Measurements from ENCODE around the gene ACSM3.
"Not testable (repeated sequence)": the region's sequence is repeated elsewhere in the genome, so short reads cannot be mapped to it uniquely, and the experiment has no call there.

Gene ACSM3, protein sequence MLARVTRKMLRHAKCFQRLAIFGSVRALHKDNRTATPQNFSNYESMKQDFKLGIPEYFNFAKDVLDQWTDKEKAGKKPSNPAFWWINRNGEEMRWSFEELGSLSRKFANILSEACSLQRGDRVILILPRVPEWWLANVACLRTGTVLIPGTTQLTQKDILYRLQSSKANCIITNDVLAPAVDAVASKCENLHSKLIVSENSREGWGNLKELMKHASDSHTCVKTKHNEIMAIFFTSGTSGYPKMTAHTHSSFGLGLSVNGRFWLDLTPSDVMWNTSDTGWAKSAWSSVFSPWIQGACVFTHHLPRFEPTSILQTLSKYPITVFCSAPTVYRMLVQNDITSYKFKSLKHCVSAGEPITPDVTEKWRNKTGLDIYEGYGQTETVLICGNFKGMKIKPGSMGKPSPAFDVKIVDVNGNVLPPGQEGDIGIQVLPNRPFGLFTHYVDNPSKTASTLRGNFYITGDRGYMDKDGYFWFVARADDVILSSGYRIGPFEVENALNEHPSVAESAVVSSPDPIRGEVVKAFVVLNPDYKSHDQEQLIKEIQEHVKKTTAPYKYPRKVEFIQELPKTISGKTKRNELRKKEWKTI

DNA sequence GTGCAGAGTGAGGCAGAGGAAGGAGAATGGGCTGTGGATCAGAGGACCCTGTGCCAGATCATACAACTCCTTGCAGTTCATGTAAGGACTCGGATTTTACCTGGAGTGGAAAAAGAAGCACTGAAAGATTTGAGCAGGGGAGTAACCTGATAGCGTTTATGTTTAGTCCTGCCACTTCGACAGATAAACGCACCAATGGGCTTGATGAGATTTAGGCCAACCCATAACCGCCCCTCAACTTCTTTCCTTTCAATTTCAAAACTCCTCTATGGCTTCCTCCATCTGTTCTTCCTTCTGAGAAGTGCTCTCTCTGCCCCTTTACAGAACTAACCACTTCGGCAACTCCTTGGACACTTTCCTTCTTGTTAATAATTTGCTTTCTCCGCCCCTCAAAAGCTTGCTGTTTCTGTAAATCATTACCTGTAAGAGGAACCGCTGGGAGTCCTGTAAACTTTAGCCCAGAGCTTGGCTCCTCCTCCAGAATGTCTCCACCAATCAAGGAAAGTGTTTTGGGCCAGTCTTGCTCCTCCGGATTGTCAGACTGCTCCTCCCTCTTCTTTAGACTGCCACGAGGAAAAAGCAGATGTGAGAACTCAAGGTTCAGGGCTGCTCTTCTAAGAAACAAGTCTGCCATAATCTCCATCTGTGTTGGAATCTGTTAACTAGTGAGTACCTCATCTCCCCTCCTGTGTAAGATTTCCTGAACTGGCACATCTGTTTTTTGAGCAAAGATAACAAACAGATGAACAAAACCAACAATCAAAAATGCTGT is at the start of gene ACSM3:
TSS of gene ACSM3 (plus strand) at position 554 of the 772 bp plus-strand sequence. CDS start 6,021 bp downstream, outside the sequence.
- Histone ChIP-seq H3K27me3 (ENCODE audit: control insufficient read depth in 2 of 2, insufficient read depth in 2 of 2, low read length in 2 of 2) (no peaks in the 10 kb centered on the region), H3K36me3 (ENCODE audit: control insufficient read depth in 2 of 2, insufficient read depth in 2 of 2, low read length in 2 of 2) (no peaks in the 10 kb centered on the region), H3K27ac (ENCODE audit: low read depth in 2 of 2, low read length in 2 of 2) (peak within 1 kb of the TSS; percentile 76 to 83), H3K9me3 (ENCODE audit: control insufficient read depth in 2 of 2, low read length in 2 of 2) (no peaks in the 10 kb centered on the region), H3K4me3 (ENCODE audit: low read length in 2 of 2) (peak within 1 kb of the TSS; percentile 70), H3K9ac (ENCODE audit: low read depth in 1 of 2, low read length in 2 of 2) (peak within 1 kb of the TSS; percentile 67 to 68), H3K4me1 (ENCODE audit: control insufficient read depth in 2 of 2, insufficient read depth in 2 of 2, low read length in 2 of 2) (peaks cover 9 to 14% of the 10 kb centered on the region in 2 donors)

DNA sequence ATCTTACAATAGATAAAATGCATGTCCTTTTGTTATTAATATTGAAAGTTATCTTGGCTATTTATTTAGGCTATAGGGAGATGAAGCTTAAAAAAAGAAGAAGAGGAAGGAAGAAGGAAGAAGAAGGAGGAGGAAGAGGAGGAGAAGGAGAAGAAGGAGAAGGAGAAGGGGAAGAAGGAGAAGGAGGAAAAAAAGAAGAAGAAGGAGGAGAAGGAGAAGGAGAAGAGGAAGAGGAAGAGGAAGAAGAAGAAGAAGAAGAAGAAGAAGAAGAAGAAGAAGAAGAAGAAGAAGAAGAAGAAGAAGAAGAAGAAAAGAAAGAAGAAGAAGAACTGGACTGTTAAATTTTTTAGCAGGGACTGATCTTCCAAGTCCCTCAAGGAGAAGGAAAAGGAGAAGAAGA is 46.1 kb upstream of the ACSM3 start:
- H3K9me3 ChIP-seq (ENCODE audit: control insufficient read depth in 2 of 2, low read length in 2 of 2); H3K36me3 ChIP-seq (ENCODE audit: control insufficient read depth in 2 of 2, insufficient read depth in 2 of 2, low read length in 2 of 2); H3K4me1 ChIP-seq (ENCODE audit: control insufficient read depth in 2 of 2, insufficient read depth in 2 of 2, low read length in 2 of 2); H3K27me3 ChIP-seq (ENCODE audit: control insufficient read depth in 2 of 2, insufficient read depth in 2 of 2, low read length in 2 of 2); H3K27ac ChIP-seq (ENCODE audit: low read depth in 2 of 2, low read length in 2 of 2); H3K4me3 ChIP-seq (ENCODE audit: low read length in 2 of 2); H3K9ac ChIP-seq (ENCODE audit: low read depth in 1 of 2, low read length in 2 of 2): not testable (repeated sequence)

DNA sequence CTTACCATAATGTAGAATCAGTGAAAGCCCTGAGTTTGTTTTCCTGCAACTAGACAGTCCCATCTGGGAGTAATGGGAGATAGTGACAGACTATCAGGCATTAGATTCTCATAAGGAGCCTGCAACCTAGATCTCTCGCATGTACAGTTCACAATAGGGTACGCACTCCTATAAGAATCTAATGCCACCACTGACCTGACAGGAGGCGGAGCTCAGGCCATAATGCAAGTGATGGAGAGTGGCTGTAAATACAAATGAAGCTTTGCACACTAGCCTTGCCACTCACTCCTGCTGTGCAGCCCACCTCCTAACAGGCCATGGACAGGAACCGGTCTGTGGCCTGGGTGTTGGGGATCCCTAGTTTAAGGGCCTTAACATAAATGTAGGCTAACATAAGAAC is 43.6 kb upstream of the ACSM3 start:
- Histone ChIP-seq H3K36me3 (ENCODE audit: control insufficient read depth in 2 of 2, insufficient read depth in 2 of 2, low read length in 2 of 2) (no peaks in the 10 kb centered on the region), H3K9ac (ENCODE audit: low read depth in 1 of 2, low read length in 2 of 2) (no peak overlapping the region), H3K4me3 (ENCODE audit: low read length in 2 of 2) (no peak overlapping the region), H3K9me3 (ENCODE audit: control insufficient read depth in 2 of 2, low read length in 2 of 2) (no peaks in the 10 kb centered on the region), H3K27me3 (ENCODE audit: control insufficient read depth in 2 of 2, insufficient read depth in 2 of 2, low read length in 2 of 2) (no peaks in the 10 kb centered on the region), H3K27ac (ENCODE audit: low read depth in 2 of 2, low read length in 2 of 2) (no peak overlapping the region), H3K4me1 (ENCODE audit: control insufficient read depth in 2 of 2, insufficient read depth in 2 of 2, low read length in 2 of 2) (no peaks in the 10 kb centered on the region)

DNA sequence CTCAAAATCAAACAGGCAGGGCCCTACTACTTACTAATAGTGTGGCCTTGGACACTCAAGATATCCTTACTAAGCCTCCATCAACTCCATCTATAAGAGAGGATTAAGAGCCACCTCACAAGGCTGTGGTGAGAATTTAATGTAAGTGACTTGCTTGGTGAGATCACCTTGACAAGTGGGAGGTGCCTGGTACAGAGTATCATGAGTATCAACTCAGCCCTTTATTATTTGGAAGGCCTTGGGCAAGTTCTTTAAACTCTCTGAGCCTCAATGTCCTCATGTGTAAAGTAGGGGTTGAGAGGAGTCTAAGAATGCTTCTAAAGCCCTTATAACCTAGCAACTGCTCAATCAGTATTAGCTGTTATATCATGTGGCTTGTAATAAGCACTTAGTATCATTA is 37.2 kb upstream of the ACSM3 start:
- Histone ChIP-seq H3K9me3 (ENCODE audit: control insufficient read depth in 2 of 2, low read length in 2 of 2) (no peaks in the 10 kb centered on the region), H3K9ac (ENCODE audit: low read depth in 1 of 2, low read length in 2 of 2) (no peak overlapping the region), H3K27ac (ENCODE audit: low read depth in 2 of 2, low read length in 2 of 2) (no peak overlapping the region), H3K4me1 (ENCODE audit: control insufficient read depth in 2 of 2, insufficient read depth in 2 of 2, low read length in 2 of 2) (no peaks in the 10 kb centered on the region), H3K36me3 (ENCODE audit: control insufficient read depth in 2 of 2, insufficient read depth in 2 of 2, low read length in 2 of 2) (no peaks in the 10 kb centered on the region), H3K4me3 (ENCODE audit: low read length in 2 of 2) (no peak overlapping the region), H3K27me3 (ENCODE audit: control insufficient read depth in 2 of 2, insufficient read depth in 2 of 2, low read length in 2 of 2) (no peaks in the 10 kb centered on the region)

DNA sequence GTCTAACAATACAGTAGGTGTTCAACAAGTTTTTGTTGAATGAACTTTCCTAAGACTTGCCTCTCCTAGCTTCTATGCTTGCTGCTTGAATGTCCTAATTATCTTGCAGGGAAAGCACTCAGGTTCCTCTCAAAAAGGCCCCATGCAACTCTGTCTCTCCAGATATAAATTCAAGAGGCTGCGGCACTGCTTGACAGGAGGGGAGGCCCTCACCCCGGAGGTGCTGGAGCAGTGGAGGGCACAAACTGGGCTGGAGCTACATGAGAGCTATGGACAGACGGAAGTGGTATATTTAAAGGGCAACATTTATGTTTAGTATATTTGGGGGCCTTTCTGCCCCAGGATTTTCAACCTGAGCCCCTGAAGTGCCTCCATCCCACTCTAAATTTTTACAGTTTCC is 36.6 kb upstream of the ACSM3 start:
- H3K9ac ChIP-seq (ENCODE audit: low read depth in 1 of 2, low read length in 2 of 2): no peak overlapping the region
- H3K9me3 ChIP-seq (ENCODE audit: control insufficient read depth in 2 of 2, low read length in 2 of 2): no peaks in the 10 kb centered on the region
- no peak overlapping the region for H3K27ac ChIP-seq (ENCODE audit: low read depth in 2 of 2, low read length in 2 of 2)
- H3K4me1 ChIP-seq (ENCODE audit: control insufficient read depth in 2 of 2, insufficient read depth in 2 of 2, low read length in 2 of 2): no peaks in the 10 kb centered on the region
- H3K4me3 ChIP-seq (ENCODE audit: low read length in 2 of 2): no peak overlapping the region
- H3K36me3 ChIP-seq (ENCODE audit: control insufficient read depth in 2 of 2, insufficient read depth in 2 of 2, low read length in 2 of 2): no peaks in the 10 kb centered on the region
- H3K27me3 ChIP-seq (ENCODE audit: control insufficient read depth in 2 of 2, insufficient read depth in 2 of 2, low read length in 2 of 2): no peaks in the 10 kb centered on the region

DNA sequence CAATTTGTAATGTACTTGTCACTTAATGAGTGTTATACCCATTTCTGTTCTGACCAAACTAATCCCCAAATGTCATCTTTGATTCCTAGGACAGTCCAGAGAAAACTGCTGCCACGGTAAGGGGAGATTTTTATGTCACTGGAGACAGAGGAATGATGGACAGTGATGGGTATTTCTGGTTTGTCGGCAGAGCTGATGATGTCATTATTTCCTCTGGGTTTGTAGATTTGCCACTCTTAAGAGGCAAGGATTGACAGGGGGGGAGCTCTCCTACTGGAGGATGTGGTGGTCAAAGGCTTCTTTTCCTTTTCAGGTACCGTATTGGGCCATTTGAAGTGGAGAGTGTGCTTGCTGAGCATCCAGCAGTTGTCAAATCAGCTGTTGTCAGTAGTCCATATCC is 34.7 kb upstream of the ACSM3 start:
- H3K9ac ChIP-seq (ENCODE audit: low read depth in 1 of 2, low read length in 2 of 2): no peak overlapping the region
- H3K36me3 ChIP-seq (ENCODE audit: control insufficient read depth in 2 of 2, insufficient read depth in 2 of 2, low read length in 2 of 2): no peaks in the 10 kb centered on the region
- H3K9me3 ChIP-seq (ENCODE audit: control insufficient read depth in 2 of 2, low read length in 2 of 2): no peaks in the 10 kb centered on the region
- H3K4me3 ChIP-seq (ENCODE audit: low read length in 2 of 2): no peak overlapping the region
- H3K27me3 ChIP-seq (ENCODE audit: control insufficient read depth in 2 of 2, insufficient read depth in 2 of 2, low read length in 2 of 2): no peaks in the 10 kb centered on the region
- H3K4me1 ChIP-seq (ENCODE audit: control insufficient read depth in 2 of 2, insufficient read depth in 2 of 2, low read length in 2 of 2): no peaks in the 10 kb centered on the region
- no peak overlapping the region for H3K27ac ChIP-seq (ENCODE audit: low read depth in 2 of 2, low read length in 2 of 2)

DNA sequence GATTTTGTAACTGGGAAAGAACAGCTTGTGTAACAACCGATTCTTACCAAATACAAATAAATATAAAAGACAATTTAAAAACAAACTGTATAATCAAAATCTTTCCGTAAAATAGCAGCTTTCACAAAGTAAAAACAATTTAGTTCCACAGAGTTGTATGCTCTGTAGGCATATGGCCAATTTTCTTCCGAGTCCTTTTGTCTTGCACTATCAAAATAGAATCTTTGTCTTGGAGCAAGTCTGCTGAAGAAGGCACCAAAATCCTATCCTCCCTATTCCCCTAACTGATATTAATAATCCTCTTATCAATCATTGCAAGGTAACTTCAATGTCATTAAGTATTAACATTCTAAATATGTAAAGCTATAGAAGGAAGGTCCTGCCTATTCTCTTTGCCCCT is 29.8 kb upstream of the ACSM3 start:
- H3K36me3 ChIP-seq (ENCODE audit: control insufficient read depth in 2 of 2, insufficient read depth in 2 of 2, low read length in 2 of 2): peaks cover 33 to 44% of the 10 kb centered on the region in 2 donors
- no peak overlapping the region for H3K27ac ChIP-seq (ENCODE audit: low read depth in 2 of 2, low read length in 2 of 2)

DNA sequence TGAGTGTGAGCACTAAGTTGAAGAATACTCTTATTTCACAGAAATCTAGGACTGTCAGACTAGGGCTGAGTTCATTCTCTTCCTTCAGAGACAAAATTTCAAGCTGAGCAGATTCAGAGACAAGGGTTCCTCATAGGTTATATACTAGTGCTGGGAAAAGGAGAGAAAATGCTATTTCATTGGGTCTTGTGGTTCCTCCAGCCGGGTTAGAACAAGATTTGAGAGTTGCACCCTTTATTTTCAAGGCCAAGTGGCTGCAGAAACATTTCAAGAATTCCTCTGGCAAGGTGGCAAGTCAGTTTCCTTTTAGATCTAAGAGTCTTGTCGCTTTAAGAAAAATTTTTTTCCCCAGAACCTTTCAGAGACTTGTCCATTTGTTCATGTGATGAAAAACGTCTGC is 29.0 kb upstream of the ACSM3 start:
- peaks cover 33 to 44% of the 10 kb centered on the region in 2 donors for H3K36me3 ChIP-seq (ENCODE audit: control insufficient read depth in 2 of 2, insufficient read depth in 2 of 2, low read length in 2 of 2)
- H3K4me3 ChIP-seq (ENCODE audit: low read length in 2 of 2): no peak overlapping the region
- H3K27ac ChIP-seq (ENCODE audit: low read depth in 2 of 2, low read length in 2 of 2): no peak overlapping the region
- H3K9ac ChIP-seq (ENCODE audit: low read depth in 1 of 2, low read length in 2 of 2): no peak overlapping the region
- no peaks in the 10 kb centered on the region for H3K9me3 ChIP-seq (ENCODE audit: control insufficient read depth in 2 of 2, low read length in 2 of 2)
- no peaks in the 10 kb centered on the region for H3K27me3 ChIP-seq (ENCODE audit: control insufficient read depth in 2 of 2, insufficient read depth in 2 of 2, low read length in 2 of 2)
- peaks cover 0 to under 1% of the 10 kb centered on the region in 2 donors for H3K4me1 ChIP-seq (ENCODE audit: control insufficient read depth in 2 of 2, insufficient read depth in 2 of 2, low read length in 2 of 2)

More for the DNA sequence above, 29.8 kb upstream of the ACSM3 start:
- H3K27me3 ChIP-seq (ENCODE audit: control insufficient read depth in 2 of 2, insufficient read depth in 2 of 2, low read length in 2 of 2): no peaks in the 10 kb centered on the region
- H3K4me3 ChIP-seq (ENCODE audit: low read length in 2 of 2): no peak overlapping the region
- no peaks in the 10 kb centered on the region for H3K4me1 ChIP-seq (ENCODE audit: control insufficient read depth in 2 of 2, insufficient read depth in 2 of 2, low read length in 2 of 2)
- no peak overlapping the region for H3K9ac ChIP-seq (ENCODE audit: low read depth in 1 of 2, low read length in 2 of 2)
- H3K9me3 ChIP-seq (ENCODE audit: control insufficient read depth in 2 of 2, low read length in 2 of 2): no peaks in the 10 kb centered on the region

DNA sequence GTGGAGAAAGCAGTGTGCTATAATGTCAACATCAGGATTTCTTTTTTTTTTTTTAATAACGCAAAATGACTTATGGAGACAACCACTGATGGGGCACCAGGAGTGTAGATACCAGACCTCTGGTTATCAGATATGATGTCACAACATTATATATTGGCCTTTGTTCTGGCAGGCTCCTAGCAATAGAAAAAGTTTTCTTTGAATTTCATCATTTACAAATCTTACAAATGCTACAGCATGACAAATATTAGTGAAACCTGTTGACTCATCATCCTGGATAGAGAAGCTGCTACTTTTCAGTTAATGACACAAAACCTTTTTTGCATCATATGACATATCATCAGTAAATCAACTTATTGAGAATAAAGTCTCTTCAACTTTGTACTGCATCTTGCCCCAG is 28.3 kb upstream of the ACSM3 start:
- no peaks in the 10 kb centered on the region for H3K9me3 ChIP-seq (ENCODE audit: control insufficient read depth in 2 of 2, low read length in 2 of 2)
- peaks cover 33 to 44% of the 10 kb centered on the region in 2 donors for H3K36me3 ChIP-seq (ENCODE audit: control insufficient read depth in 2 of 2, insufficient read depth in 2 of 2, low read length in 2 of 2)
- H3K4me3 ChIP-seq (ENCODE audit: low read length in 2 of 2): no peak overlapping the region
- H3K27me3 ChIP-seq (ENCODE audit: control insufficient read depth in 2 of 2, insufficient read depth in 2 of 2, low read length in 2 of 2): no peaks in the 10 kb centered on the region
- H3K9ac ChIP-seq (ENCODE audit: low read depth in 1 of 2, low read length in 2 of 2): no peak overlapping the region
- H3K4me1 ChIP-seq (ENCODE audit: control insufficient read depth in 2 of 2, insufficient read depth in 2 of 2, low read length in 2 of 2): peaks cover 0 to 8% of the 10 kb centered on the region in 2 donors
- H3K27ac ChIP-seq (ENCODE audit: low read depth in 2 of 2, low read length in 2 of 2): no peak overlapping the region
